Lung (tissue), 12 donors: ENCODE results near the gene PDE6G. TPM values are rescaled to one million over a fixed set of nuclear protein-coding genes. Genes with fewer than 3 reads are reported as not detected.

Experiments used
- ATAC-seq: fragments of 200-7000 bp; cut with Tn5 transposase; one replicate; pipeline ENCODE4 v1.9.1; 2020; ENCODE audit warnings: moderate number of reproducible peaks; ENCODE audit not compliant: insufficient read depth, low FRiP score
- DNase-seq, 3 donors: peaks; one replicate each; pipeline ENCODE4 v3.0.0-alpha.2; 2013 to 2017
- H3K27ac ChIP-seq, 2 donors: one replicate each; pipeline ENCODE4 v1.5.1; 2013; ENCODE audit warnings: mild to moderate bottlenecking in 2 of 2, moderate library complexity in 2 of 2, control low read depth in 1 of 2, inconsistent platforms in 1 of 2, low read depth in 1 of 2, low read length in 1 of 2
- H3K27me3 ChIP-seq, 3 donors: one replicate each; pipeline ENCODE4 v1.5.1; 2013; ENCODE audit warnings: low read length in 2 of 3; ENCODE audit not compliant: control insufficient read depth in 3 of 3, insufficient read depth in 3 of 3
- H3K36me3 ChIP-seq, 4 donors: one replicate each; pipeline ENCODE4 v1.5.1; 2013; ENCODE audit warnings: low read length in 4 of 4, mild to moderate bottlenecking in 1 of 4, moderate library complexity in 1 of 4; ENCODE audit not compliant: control insufficient read depth in 4 of 4, insufficient read depth in 4 of 4
- H3K4me1 ChIP-seq, 5 donors: one replicate each; pipeline ENCODE4 v1.5.1; 2013; ENCODE audit warnings: low read length in 5 of 5, mild to moderate bottlenecking in 2 of 5, moderate library complexity in 1 of 5; ENCODE audit not compliant: control insufficient read depth in 5 of 5, insufficient read depth in 5 of 5
- H3K4me3 ChIP-seq: one replicate; pipeline ENCODE4 v1.5.1; 2013; ENCODE audit warnings: mild to moderate bottlenecking, control low read depth, moderate library complexity
- H3K9ac ChIP-seq, 2 donors: one replicate each; pipeline ENCODE4 v1.5.1; 2013; ENCODE audit warnings: low read length in 2 of 2, control low read depth in 1 of 2; ENCODE audit not compliant: insufficient read depth in 1 of 2
- H3K9me3 ChIP-seq, 4 donors: one replicate each; pipeline ENCODE4 v1.5.1; 2013; ENCODE audit warnings: low read length in 3 of 4, mild to moderate bottlenecking in 1 of 4, moderate library complexity in 1 of 4; ENCODE audit not compliant: control insufficient read depth in 4 of 4, insufficient read depth in 3 of 4
- WGBS, 2 donors: extraction: QIAGEN DNeasy Blood & Tissue Kit; methylation state at CpG; one replicate each; pipeline ENCODE4 v1.1.7; 2013; 5-methylcytosine and 5-hydroxymethylcytosine counted together
- polyA plus RNA-seq, 2 donors: library from polyadenylated mRNA; stranded (reverse); fragments of 200-250 nt; gene quantifications; one replicate each; pipeline ENCODE4 v1.2.1, GENCODE V29; 2013
- total RNA-seq, 2 donors: library from RNA; depleted of rRNA in 1 of 2; stranded (reverse); fragments of >200 nt in 1 of 2; gene quantifications; one replicate each; pipeline ENCODE4 v1.2.1, GENCODE V29; 2014 to 2021
- TF ChIP-seq, protein P1 (sequence below): IDR thresholded peaks from 2 replicates; pipeline ENCODE4 v1.5.1; 2012; ENCODE audit warnings: mild to moderate bottlenecking; ENCODE audit errors: control extremely low read depth, extremely low read depth
- donor health status: control.
- donor health status: control.
- donor health status: Bipolar disorder and iron deficiency.
- donor health status: healthy.
- donor health status: DM: yes; HTN: yes; CAD: no.

The PDE6G gene
- total and polyA plus RNA-seq, 4 donors, result 1.8 to 2.1 (median 1.8) TPM; not detected in 1

GRCh38 chr17:81664051-81664470, 7.7 kb upstream of the PDE6G start:
- H3K4me3 ChIP-seq, result no peak overlapping the region
- no peaks in the 10 kb centered on the region for H3K9me3 ChIP-seq
- no peak overlapping the region for H3K27ac ChIP-seq
- ATAC-seq (no peak), DNase-seq (no peak)
- 89 to 92% methylated on average over 7 of the region's 7 CpGs for WGBS, 2 donors
- H3K9ac ChIP-seq, result no peak overlapping the region
- H3K27me3 ChIP-seq, result no peaks in the 10 kb centered on the region
- TF ChIP-seq, protein P1, sequence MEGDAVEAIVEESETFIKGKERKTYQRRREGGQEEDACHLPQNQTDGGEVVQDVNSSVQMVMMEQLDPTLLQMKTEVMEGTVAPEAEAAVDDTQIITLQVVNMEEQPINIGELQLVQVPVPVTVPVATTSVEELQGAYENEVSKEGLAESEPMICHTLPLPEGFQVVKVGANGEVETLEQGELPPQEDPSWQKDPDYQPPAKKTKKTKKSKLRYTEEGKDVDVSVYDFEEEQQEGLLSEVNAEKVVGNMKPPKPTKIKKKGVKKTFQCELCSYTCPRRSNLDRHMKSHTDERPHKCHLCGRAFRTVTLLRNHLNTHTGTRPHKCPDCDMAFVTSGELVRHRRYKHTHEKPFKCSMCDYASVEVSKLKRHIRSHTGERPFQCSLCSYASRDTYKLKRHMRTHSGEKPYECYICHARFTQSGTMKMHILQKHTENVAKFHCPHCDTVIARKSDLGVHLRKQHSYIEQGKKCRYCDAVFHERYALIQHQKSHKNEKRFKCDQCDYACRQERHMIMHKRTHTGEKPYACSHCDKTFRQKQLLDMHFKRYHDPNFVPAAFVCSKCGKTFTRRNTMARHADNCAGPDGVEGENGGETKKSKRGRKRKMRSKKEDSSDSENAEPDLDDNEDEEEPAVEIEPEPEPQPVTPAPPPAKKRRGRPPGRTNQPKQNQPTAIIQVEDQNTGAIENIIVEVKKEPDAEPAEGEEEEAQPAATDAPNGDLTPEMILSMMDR, result no peak
- peaks cover 0 to 5% (median 1%) of the 10 kb centered on the region in 4 donors for H3K36me3 ChIP-seq
- peaks cover 0 to 17% (median 4%) of the 10 kb centered on the region in 5 donors for H3K4me1 ChIP-seq

DNA sequence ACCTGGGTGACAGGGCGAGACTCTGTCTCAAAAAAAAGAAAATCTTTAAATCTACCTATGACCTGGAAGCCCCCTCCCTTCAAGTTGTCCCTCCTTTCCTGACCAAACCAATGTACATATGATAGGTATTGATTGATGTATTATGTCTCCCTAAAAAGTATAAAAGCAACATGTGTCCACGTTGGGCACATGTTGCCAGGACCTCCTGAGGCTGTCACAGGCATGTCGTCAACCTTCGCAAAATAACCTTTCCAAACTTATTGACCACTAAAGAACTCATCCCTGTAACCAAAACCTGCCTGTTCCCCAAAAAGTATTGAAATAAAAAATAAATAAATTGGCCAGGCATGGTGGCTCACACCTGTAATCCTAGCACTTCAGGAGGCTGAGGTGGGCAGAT, 5.7 kb upstream of the PDE6G start:
- peaks cover 0 to 10% (median 0%) of the 10 kb centered on the region in 5 donors for H3K4me1 ChIP-seq
- DNase-seq (no peak), ATAC-seq (no peak)
- H3K27ac ChIP-seq, result no peak overlapping the region
- no peaks in the 10 kb centered on the region for H3K27me3 ChIP-seq
- peaks cover 0 to 3% (median 0%) of the 10 kb centered on the region in 4 donors for H3K36me3 ChIP-seq
- H3K4me3 ChIP-seq, result no peak overlapping the region
- 94 to 97% methylated on average over 4 of the region's 4 CpGs for WGBS, 2 donors
- TF ChIP-seq, protein P1, result no peak
- H3K9ac ChIP-seq, result no peak overlapping the region
- H3K9me3 ChIP-seq, result no peaks in the 10 kb centered on the region

DNA sequence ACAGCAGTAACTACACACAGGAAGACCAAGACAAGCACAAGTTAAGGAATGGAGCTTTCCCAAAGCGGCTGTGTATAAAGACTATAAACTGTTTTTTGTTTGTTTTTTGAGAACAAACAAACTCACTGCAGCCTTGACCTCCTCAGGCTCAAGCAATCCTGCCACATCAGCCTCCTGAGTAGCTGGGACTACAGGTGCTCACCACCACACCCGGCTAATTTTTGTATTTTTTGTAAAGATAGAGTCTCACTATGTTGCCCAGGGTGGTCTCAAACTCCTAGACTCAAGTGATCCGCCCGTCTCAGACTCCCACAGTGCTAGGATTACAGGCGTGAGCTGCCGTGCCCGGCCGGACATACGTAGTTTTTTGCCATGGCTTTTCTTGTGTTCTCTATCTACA, 4.1 kb upstream of the PDE6G start:
- H3K9ac ChIP-seq, result no peak overlapping the region
- H3K4me3 ChIP-seq, result no peak overlapping the region
- H3K4me1 ChIP-seq, result peaks cover 0 to 5% (median 0%) of the 10 kb centered on the region in 5 donors
- TF ChIP-seq, protein P1, result no peak
- WGBS, 2 donors, result 90 to 95% methylated on average over 9 of the region's 9 CpGs
- ATAC-seq, result no peak
- no peak for DNase-seq
- no peak overlapping the region for H3K27ac ChIP-seq
- H3K27me3 ChIP-seq, result no peaks in the 10 kb centered on the region
- no peaks in the 10 kb centered on the region for H3K9me3 ChIP-seq
- H3K36me3 ChIP-seq, result peaks cover 0 to 3% (median 0%) of the 10 kb centered on the region in 4 donors

- WGBS, 2 donors, result 72 to 76% methylated on average over 5 of the region's 5 CpGs
- Histone ChIP-seq H3K9ac (no peak overlapping the region), H3K4me1 (no peaks in the 10 kb centered on the region), H3K27ac (peak overlapping the region in 1 of 2 donors; percentile 32), H3K9me3 (no peaks in the 10 kb centered on the region), H3K27me3 (no peaks in the 10 kb centered on the region), H3K36me3 (no peaks in the 10 kb centered on the region), H3K4me3 (no peak overlapping the region)
- TF ChIP-seq, protein P1, result no peak
- DNase-seq, result peak in 1 of 3 donors; percentile 6
- ATAC-seq, result no peak
Measured at GRCh38 chr17:81659038-81659437, 2.7 kb upstream of the PDE6G start.
